GM13977 (cell line): ENCODE results near the gene LIPH.

Source experiments
- DNase-seq: peaks from one replicate; pipeline ENCODE4 v3.0.0; 2012; ENCODE audit warnings: low spot score
- CTCF ChIP-seq: IDR thresholded peaks from 2 replicates; pipeline ENCODE4 v1.5.1; 2012; ENCODE audit warnings: mild to moderate bottlenecking, control low read depth; ENCODE audit not compliant: insufficient read depth; ENCODE audit errors: extremely low read depth, missing control alignments
- in situ Hi-C: fragments of 300-500 bp; cut with MboI; formaldehyde crosslinking; loops from one replicate; pipeline ENCODE4 v1.12.0; 2022; ENCODE audit warnings: low sequenced_read_pairs, low pct_unique_long_range_greater_than_20kb, mixed read lengths, inconsistent platforms; ENCODE audit not compliant: unreplicated experiment

LIPH gene

GRCh38 chr3:185549651-185550111, 2.7 kb downstream of the LIPH start:
- TF ChIP-seq CTCF: no peak
- in situ Hi-C loops: no loop called here
- no peak for DNase-seq

GRCh38 chr3:185549122-185549521, 3.3 kb downstream of the LIPH start:
- no peak for DNase-seq
- in situ Hi-C loops: no loop called here

GRCh38 chr3:185540695-185541094, 11.7 kb downstream of the LIPH start:
- in situ Hi-C loops: no loop called here
- TF ChIP-seq CTCF: no peak
- DNase-seq: no peak

More at GRCh38 chr3:185549122-185549521, 3.3 kb downstream of the LIPH start:
- no peak for TF ChIP-seq CTCF

- no peak for TF ChIP-seq CTCF
- no peak for DNase-seq
- in situ Hi-C loops: no loop called here
These were observed 12.5 kb downstream of the LIPH start for GRCh38 chr3:185539934-185540333.

- in situ Hi-C loops: no loop called here
- DNase-seq: peak; percentile 84
- TF ChIP-seq CTCF: no peak
These were observed 14.9 kb downstream of the LIPH start for GRCh38 chr3:185537369-185537970.

- DNase-seq: no peak
- TF ChIP-seq CTCF: no peak
- in situ Hi-C loops: no loop called here
These were observed 17.9 kb downstream of the LIPH start for GRCh38 chr3:185534511-185534910.

GRCh38 chr3:185532901-185533300, 19.5 kb downstream of the LIPH start:
- in situ Hi-C loops: no loop called here
- DNase-seq: no peak
- no peak for TF ChIP-seq CTCF
